Measurements from ENCODE around the gene HOXC6. TPM values are rescaled to one million over a fixed set of nuclear protein-coding genes. Genes with fewer than 3 reads are reported as not detected.

Gene HOXC6
- total RNA-seq, 1 donor = 0.09 TPM

- no peak overlapping the region for H3K4me3 ChIP-seq (ENCODE audit: low read depth, low read length)
These were observed 31.7 kb upstream of the HOXC6 start for GRCh38 chr12:53996240-53997203.

GRCh38 chr12:53997204-53998109, 30.8 kb upstream of the HOXC6 start:
- no peak for DNase-seq (ENCODE audit: low read depth)
- no peak for TF ChIP-seq CTCF (IDR thresholded peaks at IDR 0.05; ENCODE audit: insufficient read depth, low read length)
- H3K4me3 ChIP-seq (ENCODE audit: low read depth, low read length) = no peak overlapping the region

More at GRCh38 chr12:53996240-53997203, 31.7 kb upstream of the HOXC6 start:
- TF ChIP-seq CTCF (IDR thresholded peaks at IDR 0.05; ENCODE audit: insufficient read depth, low read length) = no peak
- no peak for DNase-seq (ENCODE audit: low read depth)

GRCh38 chr12:53998110-53998899, 29.9 kb upstream of the HOXC6 start:
- no peak for DNase-seq (ENCODE audit: low read depth)
- no peak overlapping the region for H3K4me3 ChIP-seq (ENCODE audit: low read depth, low read length)
- TF ChIP-seq CTCF (IDR thresholded peaks at IDR 0.05; ENCODE audit: insufficient read depth, low read length) = no peak

GRCh38 chr12:53998900-53999236, 29.4 kb upstream of the HOXC6 start:
- TF ChIP-seq CTCF (IDR thresholded peaks at IDR 0.05; ENCODE audit: insufficient read depth, low read length) = no peak
- no peak overlapping the region for H3K4me3 ChIP-seq (ENCODE audit: low read depth, low read length)
- DNase-seq (ENCODE audit: low read depth) = no peak

- no peak for TF ChIP-seq CTCF (IDR thresholded peaks at IDR 0.05; ENCODE audit: insufficient read depth, low read length)
- peak overlapping the region; percentile 62 for H3K4me3 ChIP-seq (ENCODE audit: low read depth, low read length)
- peak; percentile 77 for DNase-seq (ENCODE audit: low read depth)
These were observed 28.6 kb upstream of the HOXC6 start for GRCh38 chr12:53999559-54000115.
